CD1c-positive myeloid dendritic cell (primary cell): Measurements from ENCODE around the gene BTD.

Source experiments
- DNase-seq: peaks from one replicate; pipeline ENCODE4 v3.0.0-alpha.2; 2016; ENCODE audit errors: extremely low spot score

The BTD gene, protein sequence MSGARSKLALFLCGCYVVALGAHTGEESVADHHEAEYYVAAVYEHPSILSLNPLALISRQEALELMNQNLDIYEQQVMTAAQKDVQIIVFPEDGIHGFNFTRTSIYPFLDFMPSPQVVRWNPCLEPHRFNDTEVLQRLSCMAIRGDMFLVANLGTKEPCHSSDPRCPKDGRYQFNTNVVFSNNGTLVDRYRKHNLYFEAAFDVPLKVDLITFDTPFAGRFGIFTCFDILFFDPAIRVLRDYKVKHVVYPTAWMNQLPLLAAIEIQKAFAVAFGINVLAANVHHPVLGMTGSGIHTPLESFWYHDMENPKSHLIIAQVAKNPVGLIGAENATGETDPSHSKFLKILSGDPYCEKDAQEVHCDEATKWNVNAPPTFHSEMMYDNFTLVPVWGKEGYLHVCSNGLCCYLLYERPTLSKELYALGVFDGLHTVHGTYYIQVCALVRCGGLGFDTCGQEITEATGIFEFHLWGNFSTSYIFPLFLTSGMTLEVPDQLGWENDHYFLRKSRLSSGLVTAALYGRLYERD

GRCh38 chr3:15601399-15602145 is at the start of gene BTD, which contains the start of gene HACL1:
Gene BTD (plus strand): TSS chr3:15601745. CDS start chr3:15635440, 33,695 bp downstream.
Gene HACL1 (minus strand): TSS chr3:15601569. CDS start chr3:15601463, 106 bp downstream.
- peak; percentile 99 for DNase-seq

DNA sequence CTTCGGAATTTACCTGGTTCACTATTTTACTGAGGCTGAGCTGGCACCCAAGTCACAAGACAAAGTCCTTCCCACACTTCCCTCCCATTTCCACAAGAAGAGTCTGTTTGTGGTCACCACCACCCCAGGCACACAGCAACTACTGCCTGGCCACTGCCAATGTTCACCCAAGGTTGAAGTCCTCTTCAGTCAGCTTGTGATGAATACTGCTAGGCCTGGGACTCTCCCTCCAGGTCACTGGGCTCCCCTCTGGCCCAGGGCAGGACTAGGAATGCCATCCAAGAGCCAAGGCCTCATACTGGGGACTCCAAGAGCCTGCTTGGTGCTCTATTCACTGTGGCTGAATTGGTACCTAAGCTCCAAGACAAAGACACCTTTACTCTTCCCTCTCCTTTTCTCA is 49.6 kb upstream of the BTD start:
- no peak for DNase-seq

- no peak for DNase-seq
Observed at GRCh38 chr3:15553749-15554148, 47.8 kb upstream of the BTD start.

DNA sequence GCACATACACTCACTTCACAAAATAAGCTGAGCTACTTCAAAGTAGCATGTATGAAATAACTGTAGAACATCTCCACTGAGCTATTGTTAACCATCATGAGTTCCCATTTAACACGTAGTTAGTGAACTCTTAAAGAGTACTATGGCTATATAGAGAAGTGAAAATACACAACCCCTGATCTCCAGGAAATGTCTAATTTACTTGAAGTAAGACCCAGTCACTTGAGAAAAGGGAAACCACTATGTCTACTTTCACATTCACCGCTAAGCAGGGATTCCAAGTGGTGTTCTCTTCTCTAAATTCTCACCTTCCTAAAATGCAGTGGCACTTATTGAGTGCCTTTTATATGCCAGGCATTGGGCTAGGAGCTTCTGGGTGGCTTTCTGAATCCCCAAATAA is 45.0 kb upstream of the BTD start:
- DNase-seq = peak; percentile 90

GRCh38 chr3:15557511-15557946 is 44.0 kb upstream of the BTD start:
- peak; percentile 79 for DNase-seq

DNA sequence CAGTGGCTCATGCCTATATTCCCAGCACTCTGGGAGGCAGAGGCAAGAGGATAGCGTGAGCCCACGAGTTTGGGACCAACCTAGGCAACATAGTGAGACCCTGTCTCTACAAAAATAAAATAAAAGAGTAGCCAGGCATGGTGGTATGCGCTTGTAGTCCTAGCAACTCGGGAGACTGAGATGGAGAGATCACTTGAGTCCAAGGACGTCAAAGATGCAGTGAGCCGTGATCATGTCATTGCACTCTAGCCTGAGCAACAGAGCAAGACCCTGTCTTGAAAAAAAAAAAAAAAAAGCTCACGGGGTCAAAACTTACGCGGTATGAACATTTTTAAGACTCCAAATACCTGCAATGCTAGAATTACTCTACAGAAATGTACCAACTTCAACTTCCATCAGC is 43.0 kb upstream of the BTD start:
- DNase-seq = no peak

DNA sequence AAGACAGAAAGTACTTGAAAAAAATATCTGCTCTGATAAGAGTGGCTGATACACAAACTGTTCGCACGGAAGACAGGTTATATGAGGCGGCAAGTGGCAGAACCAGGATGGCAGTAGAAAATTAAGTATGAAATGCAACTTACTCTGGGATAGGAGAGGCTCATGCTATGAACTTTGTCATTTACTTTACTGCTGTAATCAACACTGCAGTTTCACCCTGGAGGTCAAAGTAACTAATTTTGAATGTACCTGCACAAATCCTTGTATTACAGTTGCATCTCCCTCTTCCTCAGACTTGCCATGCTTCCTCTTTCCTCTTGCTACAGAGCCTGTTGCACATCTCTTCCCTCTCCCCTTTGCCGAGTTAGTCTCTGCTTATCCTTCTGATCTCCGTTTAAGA is 39.0 kb upstream of the BTD start:
- DNase-seq = no peak

GRCh38 chr3:15563190-15563589 is 38.4 kb upstream of the BTD start:
- DNase-seq = no peak

DNA sequence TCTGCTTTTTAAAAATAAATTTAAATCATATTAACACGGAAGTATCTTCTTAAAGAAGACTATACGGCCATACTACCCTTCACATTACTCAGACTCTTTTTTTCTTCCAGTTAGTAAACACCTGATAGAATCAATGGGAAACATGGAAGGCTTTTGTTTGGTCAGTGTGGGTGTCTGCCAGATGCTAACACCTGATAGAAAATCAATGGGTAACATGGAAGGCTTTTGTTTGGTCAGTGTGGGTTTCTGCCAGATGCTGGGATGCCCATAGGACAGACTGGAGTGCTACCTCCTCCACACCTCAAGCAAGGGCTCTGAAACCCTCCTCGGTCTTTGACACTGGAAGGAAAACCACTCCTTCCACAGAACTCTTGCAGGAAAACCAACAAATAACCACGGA is 29.4 kb upstream of the BTD start:
- no peak for DNase-seq

DNA sequence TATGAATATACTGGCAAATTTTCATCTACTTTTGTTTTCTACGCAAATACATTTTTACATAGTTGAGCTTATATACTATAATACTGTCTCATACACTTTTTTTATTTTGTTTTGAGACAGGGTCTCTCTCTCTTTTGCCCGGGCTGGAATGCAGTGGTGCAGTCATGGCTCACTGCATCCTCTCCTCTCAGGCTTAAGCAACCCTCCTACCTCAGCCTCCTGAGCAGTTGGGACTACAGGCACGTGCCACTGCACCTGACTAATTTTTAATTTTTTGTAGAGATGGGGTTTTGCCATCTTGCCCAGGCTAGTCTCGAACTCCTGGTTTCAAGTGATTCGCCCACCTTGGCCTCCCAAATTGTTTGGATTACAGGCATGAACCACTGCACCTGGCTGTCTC is 26.1 kb upstream of the BTD start:
- DNase-seq = no peak

DNA sequence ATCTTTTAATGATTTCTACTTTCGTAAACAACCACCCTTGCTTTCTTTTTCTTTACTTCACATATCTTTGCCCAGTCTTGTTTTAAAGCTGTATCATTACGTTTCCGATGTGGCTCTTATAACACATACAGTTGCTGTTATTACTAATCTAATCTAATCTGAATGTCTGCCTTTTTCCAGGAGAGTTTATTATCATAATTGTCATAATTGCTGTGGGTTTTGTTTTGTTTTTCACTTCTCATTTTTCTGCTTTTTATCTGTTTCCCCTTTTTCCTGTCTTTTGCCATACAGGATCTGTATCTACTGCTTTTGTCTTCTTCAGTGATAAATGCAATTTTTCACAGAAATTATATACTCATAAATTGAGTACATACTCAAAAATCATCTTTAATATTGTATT is 25.1 kb upstream of the BTD start:
- peak; percentile 59 for DNase-seq

- peak; percentile 77 for DNase-seq
Observed at GRCh38 chr3:15578289-15578867, 23.2 kb upstream of the BTD start.

- DNase-seq = no peak
Observed at GRCh38 chr3:15579051-15579450, 22.5 kb upstream of the BTD start.

- no peak for DNase-seq
Observed at GRCh38 chr3:15581471-15582394, 19.8 kb upstream of the BTD start.

DNA sequence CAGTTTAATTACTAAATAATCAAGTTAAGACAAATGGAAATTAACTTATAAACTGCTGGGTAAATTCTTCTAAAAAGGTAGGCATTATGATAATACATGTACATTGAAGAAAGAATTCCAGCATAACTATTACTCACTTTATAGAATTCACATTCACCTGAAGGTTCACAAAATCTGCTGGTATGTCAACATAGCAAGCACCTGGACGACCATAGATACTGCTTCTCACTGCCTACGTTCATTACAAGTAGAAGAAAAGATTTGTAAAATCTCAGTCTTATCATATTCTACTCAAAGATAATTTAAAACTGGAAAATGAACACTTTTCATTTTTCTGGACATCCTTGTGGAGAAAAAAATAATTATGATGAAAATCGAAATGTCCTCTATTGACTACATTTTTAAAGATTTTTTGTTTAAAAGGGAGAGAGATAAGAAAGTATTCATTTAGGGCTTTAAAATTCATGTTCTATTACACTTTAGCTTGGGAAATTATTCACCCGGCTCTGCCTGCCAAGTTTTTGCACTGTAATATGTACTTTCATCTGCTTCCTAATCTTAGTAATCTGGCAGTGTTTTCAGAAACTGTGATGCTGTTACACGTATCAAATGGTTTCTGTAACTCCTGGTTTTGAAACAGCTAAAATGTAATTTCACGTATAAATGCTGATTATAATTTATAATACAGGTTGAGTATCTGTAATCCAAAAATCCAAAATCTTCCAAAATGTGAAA is 16.3 kb upstream of the BTD start:
- no peak for DNase-seq

DNA sequence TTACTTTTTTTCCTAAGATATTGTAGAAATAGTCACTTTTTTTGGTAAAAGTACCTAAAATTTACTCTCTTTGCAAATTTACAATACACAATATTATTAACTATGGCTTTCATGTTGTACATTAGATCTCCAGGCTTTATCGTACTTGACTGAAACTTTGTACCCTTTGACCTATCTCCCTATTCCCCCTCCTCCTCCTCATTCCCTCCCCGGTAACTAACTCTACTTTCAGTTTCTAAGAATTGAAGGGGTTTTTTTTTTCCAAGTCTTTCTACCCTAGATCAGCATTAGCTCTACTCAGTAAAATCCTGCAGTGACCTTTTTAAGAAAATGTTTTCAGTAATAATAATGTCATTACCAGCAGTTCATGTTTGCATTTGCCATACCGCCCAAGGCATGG is 10.3 kb upstream of the BTD start:
- no peak for DNase-seq

DNA sequence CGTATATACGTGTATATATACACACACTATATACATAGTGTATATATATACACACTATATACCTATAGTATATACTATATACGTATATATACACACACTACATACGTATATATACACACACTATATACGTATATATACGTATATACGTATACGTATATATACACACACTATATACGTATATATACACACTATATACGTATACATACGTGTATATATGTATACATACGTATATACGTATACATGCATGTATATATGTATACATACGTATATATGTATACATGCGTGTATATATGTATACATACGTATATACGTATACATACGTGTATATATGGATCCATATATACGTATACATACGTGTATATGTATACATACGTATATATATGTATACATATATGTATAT is 9.6 kb upstream of the BTD start:
- no peak for DNase-seq

DNA sequence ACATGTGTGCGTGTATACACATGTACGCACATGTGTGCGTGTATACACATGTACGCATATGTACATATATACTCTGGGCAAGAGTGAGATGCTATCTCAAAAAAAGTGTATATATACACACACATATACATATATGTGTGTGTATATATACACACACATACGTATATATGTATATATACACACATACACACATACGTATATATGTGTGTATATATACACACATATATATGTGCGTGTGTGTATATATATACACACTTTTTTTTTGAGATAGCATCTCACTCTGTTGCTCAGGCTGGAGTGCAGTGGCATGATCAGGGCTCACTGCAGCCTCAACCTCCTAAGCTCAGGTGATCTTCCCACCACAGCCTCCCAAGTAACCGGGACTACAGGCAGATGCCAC is 8.6 kb upstream of the BTD start:
- no peak for DNase-seq

GRCh38 chr3:15595955-15596354 is 5.6 kb upstream of the BTD start:
- DNase-seq = no peak

DNA sequence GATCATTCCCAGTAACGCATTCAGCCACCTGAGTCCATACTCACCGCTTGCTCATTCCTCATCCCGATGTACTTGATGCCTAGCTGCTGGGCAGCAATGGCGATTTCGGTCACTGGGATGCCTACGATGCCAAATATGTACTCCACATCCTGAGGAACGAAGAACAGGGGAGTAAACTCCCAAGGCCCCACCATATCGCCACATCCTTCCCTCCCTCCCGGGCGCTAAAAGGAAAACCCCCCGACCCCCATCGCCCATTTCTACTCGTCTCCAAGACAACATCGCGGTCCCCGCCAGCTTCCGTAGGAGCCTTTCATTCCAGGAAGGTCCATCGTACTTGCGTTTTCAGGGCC is 523 bp upstream of the BTD start:
- DNase-seq = no peak

DNA sequence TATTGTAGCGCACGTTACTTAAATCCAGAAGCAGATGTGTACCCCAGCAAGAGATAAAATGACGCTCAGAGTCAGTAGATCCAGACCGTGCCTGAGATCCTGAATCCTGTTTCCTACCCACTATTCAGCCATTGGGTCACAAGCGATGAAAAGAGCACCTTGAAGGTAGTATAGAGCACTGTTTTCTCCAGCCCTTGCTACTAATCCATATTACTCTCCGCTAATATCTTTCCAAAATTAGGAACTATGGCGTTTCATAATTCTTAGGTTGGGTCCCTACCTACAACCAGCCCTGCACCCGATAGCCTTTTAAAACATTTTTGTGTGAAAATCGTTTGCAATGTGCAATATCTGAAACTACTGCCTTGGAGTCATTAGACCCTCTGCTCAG is 596 bp downstream of the BTD start:
- DNase-seq = no peak
